Hepatocyte (in vitro differentiated cells): ENCODE results near the gene PYHIN1.

Experiments used
- EZH2 ChIP-seq: fragments of 200-600 bp; sonication (generic); IDR thresholded peaks from 2 replicates; pipeline ENCODE4 v1.6.1; 2016; ENCODE audit warnings: antibody characterized with exemption, mild to moderate bottlenecking, borderline replicate concordance
- EZH2phosphoT487 ChIP-seq: fragments of 200-600 bp; sonication (generic); IDR thresholded peaks from one replicate; pipeline ENCODE4 v1.6.1; 2018; ENCODE audit warnings: antibody characterized with exemption, mild to moderate bottlenecking, low read depth, moderate library complexity; ENCODE audit not compliant: unreplicated experiment, severe bottlenecking
- TF ChIP-seq, protein P1 (sequence below): fragments of 200-600 bp; sonication (generic); IDR thresholded peaks from 2 replicates; pipeline ENCODE4 v1.5.1; 2016; ENCODE audit warnings: antibody characterized with exemption, mild to moderate bottlenecking; ENCODE audit not compliant: poor library complexity

DNA sequence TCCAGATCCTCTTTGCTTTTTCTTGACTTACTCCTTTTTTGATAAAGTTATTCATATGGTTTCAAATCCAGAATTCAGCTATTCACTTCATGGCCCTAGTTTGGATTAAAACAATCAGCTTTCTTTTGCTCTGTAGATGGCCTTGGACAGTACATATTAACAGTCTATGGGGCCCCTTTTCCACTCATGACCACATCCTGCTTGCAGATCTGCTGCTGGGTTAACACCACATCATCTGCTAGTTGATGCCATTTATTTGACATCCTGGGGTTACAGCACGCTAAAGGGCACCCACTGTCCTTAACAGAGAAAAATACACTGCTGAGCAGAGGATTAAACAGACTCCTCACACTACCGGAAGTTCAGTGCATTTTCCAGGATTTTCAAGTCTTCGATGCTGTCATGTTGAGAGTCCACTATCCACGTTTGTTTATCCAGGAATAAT is 77.4 kb downstream of the PYHIN1 start:
- TF ChIP-seq, protein P1, sequence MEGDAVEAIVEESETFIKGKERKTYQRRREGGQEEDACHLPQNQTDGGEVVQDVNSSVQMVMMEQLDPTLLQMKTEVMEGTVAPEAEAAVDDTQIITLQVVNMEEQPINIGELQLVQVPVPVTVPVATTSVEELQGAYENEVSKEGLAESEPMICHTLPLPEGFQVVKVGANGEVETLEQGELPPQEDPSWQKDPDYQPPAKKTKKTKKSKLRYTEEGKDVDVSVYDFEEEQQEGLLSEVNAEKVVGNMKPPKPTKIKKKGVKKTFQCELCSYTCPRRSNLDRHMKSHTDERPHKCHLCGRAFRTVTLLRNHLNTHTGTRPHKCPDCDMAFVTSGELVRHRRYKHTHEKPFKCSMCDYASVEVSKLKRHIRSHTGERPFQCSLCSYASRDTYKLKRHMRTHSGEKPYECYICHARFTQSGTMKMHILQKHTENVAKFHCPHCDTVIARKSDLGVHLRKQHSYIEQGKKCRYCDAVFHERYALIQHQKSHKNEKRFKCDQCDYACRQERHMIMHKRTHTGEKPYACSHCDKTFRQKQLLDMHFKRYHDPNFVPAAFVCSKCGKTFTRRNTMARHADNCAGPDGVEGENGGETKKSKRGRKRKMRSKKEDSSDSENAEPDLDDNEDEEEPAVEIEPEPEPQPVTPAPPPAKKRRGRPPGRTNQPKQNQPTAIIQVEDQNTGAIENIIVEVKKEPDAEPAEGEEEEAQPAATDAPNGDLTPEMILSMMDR = no peak
- TF ChIP-seq EZH2 (no peak), EZH2phosphoT487 (no peak)
